Sigmoid colon (tissue), 4 donors: ENCODE data around the gene CYBC1.

Experiments
- POLR2A ChIP-seq, 2 donors: fragments of 450-650 bp; IDR thresholded peaks; one replicate each; pipeline ENCODE4 v1.6.1; 2016; ENCODE audit warnings: antibody characterized with exemption in 2 of 2, mild to moderate bottlenecking in 2 of 2, moderate library complexity in 2 of 2
- POLR2AphosphoS5 ChIP-seq, 4 donors: sonication (generic); formaldehyde crosslinking; IDR thresholded peaks; one replicate each; pipeline ENCODE4 v1.6.1; 2017; ENCODE audit warnings: antibody characterized with exemption in 4 of 4
- TF ChIP-seq, protein P1 (sequence below), 4 experiments: fragments of 450-650 bp in 3 of 4; fragments of 200-600 bp in 1 of 4; IDR thresholded peaks; one replicate each; pipeline ENCODE4 v1.5.1; 2016 to 2019; ENCODE audit warnings: antibody characterized with exemption in 4 of 4, mild to moderate bottlenecking in 3 of 4, moderate library complexity in 2 of 4

DNA sequence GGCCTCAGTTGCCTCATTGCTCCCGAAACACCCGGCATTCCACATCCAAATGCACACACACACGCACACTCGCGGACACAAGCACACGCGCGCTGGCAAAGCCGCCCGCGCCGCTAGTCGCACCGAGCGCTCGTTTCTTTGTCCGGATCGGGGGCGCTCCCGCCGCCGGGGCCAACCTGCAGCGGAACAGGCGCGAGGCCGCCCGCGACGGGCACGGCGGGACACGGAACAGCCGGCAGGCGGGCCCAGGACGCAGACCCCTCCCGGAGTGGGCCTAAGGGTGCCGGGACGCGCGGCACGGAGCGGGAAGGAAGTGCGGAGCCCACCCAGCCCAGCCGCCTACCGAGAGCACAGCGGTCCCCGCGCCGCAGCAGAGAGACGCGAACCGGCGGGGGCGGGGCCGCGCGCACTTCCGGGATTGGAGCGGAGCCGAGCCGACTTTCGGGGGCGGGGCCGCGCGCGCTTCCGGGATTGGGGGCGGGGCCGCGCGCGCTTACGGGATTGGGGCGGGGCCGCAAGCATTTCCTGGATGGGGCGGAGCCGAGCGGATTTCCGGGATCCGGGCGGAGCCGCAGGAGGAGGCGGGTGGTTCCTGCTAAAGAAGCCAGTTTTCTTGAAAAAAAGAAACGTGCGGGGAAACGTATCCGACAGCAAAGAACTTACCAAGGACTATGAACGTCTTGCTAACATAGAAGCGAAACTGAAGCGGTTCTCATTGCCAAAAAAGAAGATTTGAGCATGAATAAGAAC is at the start of gene CYBC1:
- TF ChIP-seq, protein P1, sequence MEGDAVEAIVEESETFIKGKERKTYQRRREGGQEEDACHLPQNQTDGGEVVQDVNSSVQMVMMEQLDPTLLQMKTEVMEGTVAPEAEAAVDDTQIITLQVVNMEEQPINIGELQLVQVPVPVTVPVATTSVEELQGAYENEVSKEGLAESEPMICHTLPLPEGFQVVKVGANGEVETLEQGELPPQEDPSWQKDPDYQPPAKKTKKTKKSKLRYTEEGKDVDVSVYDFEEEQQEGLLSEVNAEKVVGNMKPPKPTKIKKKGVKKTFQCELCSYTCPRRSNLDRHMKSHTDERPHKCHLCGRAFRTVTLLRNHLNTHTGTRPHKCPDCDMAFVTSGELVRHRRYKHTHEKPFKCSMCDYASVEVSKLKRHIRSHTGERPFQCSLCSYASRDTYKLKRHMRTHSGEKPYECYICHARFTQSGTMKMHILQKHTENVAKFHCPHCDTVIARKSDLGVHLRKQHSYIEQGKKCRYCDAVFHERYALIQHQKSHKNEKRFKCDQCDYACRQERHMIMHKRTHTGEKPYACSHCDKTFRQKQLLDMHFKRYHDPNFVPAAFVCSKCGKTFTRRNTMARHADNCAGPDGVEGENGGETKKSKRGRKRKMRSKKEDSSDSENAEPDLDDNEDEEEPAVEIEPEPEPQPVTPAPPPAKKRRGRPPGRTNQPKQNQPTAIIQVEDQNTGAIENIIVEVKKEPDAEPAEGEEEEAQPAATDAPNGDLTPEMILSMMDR (IDR thresholded peaks at IDR 0.05), result no peak
- TF ChIP-seq POLR2A (IDR thresholded peaks at IDR 0.05) (peak; percentile 90 to 93), POLR2AphosphoS5 (IDR thresholded peaks at IDR 0.05) (peak; percentile 96 to 98 (median 96))
